Left renal pelvis (tissue), 4 donors: ENCODE results near the gene JRKL. TPM values are rescaled to one million over a fixed set of nuclear protein-coding genes. Genes with fewer than 3 reads are reported as not detected.
"Not testable (repeated sequence)": the region's sequence is repeated elsewhere in the genome, so short reads cannot be mapped to it uniquely, and the experiment has no call there.

ENCODE experiments used
- DNase-seq, 4 donors: peaks; one replicate each; pipeline ENCODE4 v3.0.0-alpha.2; 2013; ENCODE audit warnings: low read depth in 4 of 4, low spot score in 3 of 4
- polyA plus RNA-seq, 4 donors: library from polyadenylated mRNA; unstranded; fragments of 120-200 nt; gene quantifications; one replicate each; pipeline ENCODE4 v1.2.1, GENCODE V29; 2013; ENCODE audit not compliant: insufficient read length in 4 of 4

Gene JRKL
- polyA plus RNA-seq, 4 donors, result 20.8 to 30.1 (median 23.7) TPM

DNA sequence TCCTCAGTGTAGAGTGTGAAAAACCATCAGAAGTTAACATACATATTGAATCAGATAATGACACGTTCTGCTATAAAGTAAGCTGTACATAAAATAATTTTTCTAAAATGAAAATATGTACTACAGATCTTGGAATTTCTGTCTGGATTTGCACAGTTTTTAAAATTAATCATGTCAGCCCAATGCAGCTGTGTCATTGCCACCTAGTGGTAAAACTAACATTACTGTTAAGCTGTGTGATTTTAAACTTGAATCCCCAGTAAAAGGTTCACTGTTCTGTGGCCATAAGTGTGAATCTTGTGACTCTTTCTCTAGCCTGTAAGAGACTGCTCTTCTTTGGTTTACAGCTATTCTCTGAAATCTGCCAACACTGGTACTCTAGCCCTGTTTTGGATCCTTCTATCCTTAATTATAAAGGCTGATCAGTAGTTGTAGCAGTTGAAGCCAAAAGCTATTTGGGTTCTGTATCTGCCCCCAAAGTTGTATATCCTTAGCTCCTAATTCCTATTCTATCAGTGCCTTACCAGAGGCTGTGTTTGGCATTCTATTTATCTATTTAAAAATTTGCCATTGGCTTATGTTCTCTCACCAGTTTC, 4.0 kb downstream of the JRKL start:
- peak in 1 of 4 donors; percentile 8 for DNase-seq

GRCh38 chr11:96394773-96395172, 5.0 kb downstream of the JRKL start:
- no peak for DNase-seq

DNA sequence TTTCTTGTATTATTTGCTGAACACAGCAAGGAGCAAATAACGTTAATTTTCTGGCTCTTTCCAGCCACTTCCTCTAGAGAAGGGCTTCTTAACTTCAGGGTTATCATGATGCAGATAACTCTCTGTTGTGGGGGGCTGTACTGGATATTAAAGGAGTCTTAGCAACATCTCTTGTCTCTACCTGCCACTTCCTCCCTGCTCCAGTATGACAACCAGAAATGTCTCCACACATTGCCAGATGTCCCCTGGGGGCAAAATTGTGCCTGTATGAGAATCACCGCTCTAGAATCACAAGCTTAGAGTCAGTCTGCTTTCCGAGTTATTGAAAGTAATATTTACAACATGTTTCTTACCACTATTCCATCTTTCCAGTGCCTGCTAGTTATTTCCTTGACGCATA, 6.8 kb downstream of the JRKL start:
- no peak for DNase-seq

DNA sequence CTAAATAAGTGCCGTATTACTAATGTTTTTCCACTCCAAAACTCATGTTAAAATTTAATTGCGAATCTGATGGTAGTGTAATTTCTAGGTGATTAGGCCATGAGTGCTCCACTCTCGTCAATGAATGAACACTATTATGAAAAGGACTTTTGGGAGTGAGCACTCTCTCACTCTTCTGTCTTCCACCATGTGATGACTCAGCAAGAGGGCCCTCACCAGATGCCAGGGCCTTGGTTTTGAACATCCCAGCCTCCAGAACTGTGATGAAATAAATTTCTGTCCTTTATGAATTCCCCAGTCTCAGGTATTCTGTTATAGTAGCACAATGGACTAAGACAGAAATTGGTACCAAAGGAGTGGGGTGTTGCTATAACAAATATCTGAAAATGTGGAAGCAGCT, 8.1 kb downstream of the JRKL start:
- DNase-seq, result no peak

DNA sequence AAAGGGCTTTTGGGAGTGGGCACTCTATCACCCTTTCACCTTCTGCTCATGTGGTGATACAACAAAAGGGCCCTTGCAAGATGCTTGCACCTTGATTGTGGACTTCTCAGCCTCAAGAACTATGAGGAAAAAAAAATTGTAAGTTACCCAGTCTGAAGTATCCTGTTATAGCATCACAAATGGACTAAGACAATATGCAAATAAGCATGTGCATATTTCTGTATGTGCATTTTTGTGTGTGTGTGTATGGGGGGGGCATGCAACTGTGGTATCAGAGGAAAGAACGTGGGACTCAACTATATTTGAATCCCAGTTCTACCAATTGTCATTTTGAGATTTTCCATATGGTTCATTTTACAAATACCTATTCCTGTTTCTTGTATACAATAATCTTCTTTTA, 10.9 kb downstream of the JRKL start:
- DNase-seq, result no peak

DNA sequence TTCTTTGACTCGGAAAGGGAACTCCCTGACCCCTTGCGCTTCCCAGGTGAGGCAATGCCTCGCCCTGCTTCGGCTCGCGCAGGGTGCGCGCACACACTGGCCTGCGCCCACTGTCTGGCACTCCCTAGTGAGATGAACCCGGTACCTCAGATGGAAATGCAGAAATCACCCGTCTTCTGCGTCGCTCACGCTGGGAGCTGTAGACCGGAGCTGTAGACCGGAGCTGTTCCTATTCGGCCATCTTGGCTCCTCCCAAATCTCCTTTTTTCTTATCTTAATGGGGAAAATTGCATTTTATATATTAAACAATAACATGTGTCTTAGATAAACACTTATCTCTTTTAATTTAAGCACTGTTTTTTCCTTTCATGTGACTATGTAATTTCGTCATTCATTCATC, 21.6 kb downstream of the JRKL start:
- not testable (repeated sequence) for DNase-seq

GRCh38 chr11:96412761-96413381, 23.1 kb downstream of the JRKL start:
- no peak for DNase-seq

DNA sequence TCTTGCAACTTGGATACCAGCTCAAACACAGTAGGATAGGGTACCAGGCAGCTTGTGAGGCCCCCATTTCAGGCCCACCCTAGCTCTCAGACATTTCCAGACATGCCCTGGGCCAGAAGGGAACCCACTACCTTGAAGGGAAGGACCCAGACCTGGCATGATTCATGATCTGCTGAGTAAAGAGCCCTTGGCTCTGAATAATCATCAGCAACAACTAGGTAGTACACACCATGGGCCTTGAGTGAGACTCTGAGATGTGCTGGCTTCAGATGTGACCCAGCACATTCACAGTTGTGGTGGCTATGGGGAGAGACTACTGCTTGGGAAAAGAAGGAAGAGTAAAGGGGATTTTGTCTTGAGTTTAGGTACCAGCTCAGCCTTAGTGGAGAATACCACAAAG, 23.6 kb downstream of the JRKL start:
- DNase-seq, result no peak

DNA sequence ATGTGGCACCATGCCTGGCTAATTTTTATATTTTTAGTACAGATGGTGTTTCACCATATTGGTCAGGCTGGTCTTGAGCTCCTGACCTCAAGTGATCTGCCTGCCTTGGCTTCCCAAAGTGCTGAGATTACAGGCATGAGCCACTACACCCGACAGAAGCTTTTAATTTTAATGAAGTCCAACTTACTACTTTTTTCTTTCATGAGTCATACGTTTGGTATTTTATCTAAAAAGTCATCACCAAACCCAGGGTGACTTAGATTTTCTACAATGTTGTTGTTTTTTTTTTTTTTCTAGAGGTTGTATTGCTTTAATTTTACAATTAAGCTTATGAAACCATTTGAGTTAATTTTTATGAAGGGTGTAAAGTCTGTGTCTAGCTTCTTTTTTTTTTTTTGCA, 34.9 kb downstream of the JRKL start:
- DNase-seq, result no peak

DNA sequence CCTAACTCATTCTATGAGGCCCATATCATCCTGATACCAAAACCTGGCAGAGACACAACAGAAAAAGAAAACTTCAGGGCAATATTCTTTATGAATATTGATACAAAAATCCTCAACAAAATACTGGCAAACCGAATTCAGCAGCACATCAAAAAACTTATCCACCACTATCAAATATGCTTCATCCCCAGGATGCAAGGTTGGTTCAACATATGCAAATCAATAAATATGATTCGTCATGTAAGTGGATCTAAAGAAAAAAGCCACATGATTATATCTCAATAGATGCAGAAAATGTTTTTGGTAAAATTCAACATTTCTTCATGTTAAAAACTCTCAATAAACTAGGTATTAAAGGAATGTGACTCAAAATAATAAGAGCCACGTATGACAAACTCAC, 40.9 kb downstream of the JRKL start:
- no peak for DNase-seq

- not testable (repeated sequence) for DNase-seq
Measured at GRCh38 chr11:96432654-96433053, 42.8 kb downstream of the JRKL start.

Other genes with a start within 250 kb of the JRKL start
- 10 to 100 TPM; 27.8 to 33.5 (median 32.1) TPM for gene MAML2, start 46.8 kb upstream of the JRKL start, polyA plus RNA-seq
- 10 to 100 TPM; 45.9 to 61.6 (median 51.5) TPM for gene CCDC82, start 101 bp upstream of the JRKL start, polyA plus RNA-seq